Astrocyte (in vitro differentiated cells and primary cell): ENCODE data around the gene ULK4. TPM values are rescaled to one million over a fixed set of nuclear protein-coding genes. Genes with fewer than 3 reads are reported as not detected.
A peak's percentile ranks its signal among the peaks of the same experiment; 100 is the strongest.

Experiments used
- DNase-seq: peaks from one replicate; pipeline ENCODE4 v3.0.0-alpha.2; 2010; ENCODE audit warnings: low read depth
- FAIRE-seq: peaks from 2 replicates; lab custom pipeline; 2011; peaks lifted over from hg19 to GRCh38; lab: Jason Lieb, UNC
- H2AFZ ChIP-seq: 2 replicates; pipeline ENCODE4 v1.6.0; 2012; ENCODE audit warnings: low read depth, low read length, inconsistent platforms
- H3K27ac ChIP-seq: 2 replicates; pipeline ENCODE4 v1.5.1; 2011; ENCODE audit warnings: low read depth, low read length, inconsistent platforms
- H3K27me3 ChIP-seq: 2 replicates; pipeline ENCODE4 v1.6.0; 2011; ENCODE audit warnings: low read length, inconsistent platforms; ENCODE audit not compliant: insufficient read depth
- H3K36me3 ChIP-seq: 2 replicates; pipeline ENCODE4 v1.5.1; 2011; ENCODE audit warnings: low read length, inconsistent platforms; ENCODE audit not compliant: insufficient read depth
- H3K4me1 ChIP-seq: 2 replicates; pipeline ENCODE4 v1.5.1; 2011; ENCODE audit warnings: low read length, inconsistent platforms; ENCODE audit not compliant: insufficient read depth
- H3K4me2 ChIP-seq: 2 replicates; pipeline ENCODE4 v1.6.0; 2012; ENCODE audit warnings: low read length, inconsistent platforms
- H3K4me3 ChIP-seq: 2 replicates; pipeline ENCODE4 v1.5.1; 2011; ENCODE audit warnings: low read depth, mild to moderate bottlenecking, low read length, inconsistent platforms; ENCODE audit not compliant: insufficient read depth
- H3K79me2 ChIP-seq: 2 replicates; pipeline ENCODE4 v1.6.0; 2012; ENCODE audit warnings: mild to moderate bottlenecking, low read length, inconsistent platforms; ENCODE audit not compliant: insufficient read depth
- H3K9ac ChIP-seq: 2 replicates; pipeline ENCODE4 v1.6.0; 2012; ENCODE audit warnings: mild to moderate bottlenecking, low read length, inconsistent platforms
- H3K9me3 ChIP-seq: 2 replicates; pipeline ENCODE4 v1.5.1; 2012; ENCODE audit warnings: low read depth, mild to moderate bottlenecking, low read length, inconsistent platforms; ENCODE audit not compliant: insufficient read depth
- H4K20me1 ChIP-seq: 2 replicates; pipeline ENCODE4 v1.6.0; 2012; ENCODE audit warnings: low read length, inconsistent platforms; ENCODE audit not compliant: insufficient read depth
- H3K27ac Mint-ChIP-seq: one replicate; pipeline ENCODE4 v1.8.0; 2021; ENCODE audit warnings: mild to moderate bottlenecking, mixed read lengths; ENCODE audit not compliant: unreplicated experiment
- H3K27me3 Mint-ChIP-seq: one replicate; pipeline ENCODE4 v1.8.0; 2021; ENCODE audit warnings: low read depth, mixed read lengths; ENCODE audit not compliant: unreplicated experiment
- H3K36me3 Mint-ChIP-seq: one replicate; pipeline ENCODE4 v1.8.0; 2021; ENCODE audit warnings: low read depth, mixed read lengths; ENCODE audit not compliant: unreplicated experiment
- H3K4me1 Mint-ChIP-seq: one replicate; pipeline ENCODE4 v1.8.0; 2021; ENCODE audit warnings: low read depth, mixed read lengths; ENCODE audit not compliant: unreplicated experiment
- H3K4me3 Mint-ChIP-seq: one replicate; pipeline ENCODE4 v1.8.0; 2021; ENCODE audit warnings: mild to moderate bottlenecking, moderate library complexity, mixed read lengths; ENCODE audit not compliant: unreplicated experiment
- H3K9me3 Mint-ChIP-seq: one replicate; pipeline ENCODE4 v1.8.0; 2021; ENCODE audit warnings: mild to moderate bottlenecking, mixed read lengths; ENCODE audit not compliant: unreplicated experiment
- EZH2 ChIP-seq: IDR thresholded peaks from 2 replicates; pipeline ENCODE4 v1.6.1; 2012; ENCODE audit warnings: mild to moderate bottlenecking, low read length, inconsistent platforms; ENCODE audit not compliant: insufficient read depth
- total RNA-seq: library from RNA; stranded (reverse); gene quantifications from 2 replicates; pipeline ENCODE4 v1.2.1, GENCODE V29; 2021
- TF ChIP-seq, protein P1 (sequence below): IDR thresholded peaks from 2 replicates; pipeline ENCODE4 v1.5.1; 2011; ENCODE audit warnings: low read depth, mild to moderate bottlenecking, inconsistent platforms, low read length, moderate library complexity; ENCODE audit not compliant: insufficient read depth

Gene ULK4
- total RNA-seq, 1 donor from 2014 or later, result 6.6 TPM

DNA sequence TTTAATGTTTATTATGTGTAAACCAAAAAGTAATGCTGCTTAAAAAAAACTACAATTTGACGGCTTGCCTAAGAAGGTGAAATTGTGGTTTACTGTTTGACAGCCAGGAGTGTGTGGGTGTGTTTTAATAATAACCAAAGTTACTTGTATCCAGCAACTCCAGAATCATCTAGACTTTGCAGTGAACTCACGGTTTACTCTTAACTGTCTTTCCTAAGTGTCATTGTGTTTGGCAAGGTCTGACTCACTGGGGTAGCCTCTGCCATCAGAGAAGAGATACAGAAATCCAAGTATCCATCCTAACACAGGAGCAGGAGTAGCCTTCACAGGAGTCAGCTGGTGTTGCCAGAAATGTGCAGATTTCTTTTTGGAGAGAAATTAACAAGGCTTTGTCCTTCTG lies 611.5 kb downstream of the ULK4 start:
- Mint-ChIP-seq H3K27ac (peak overlapping the region; percentile 51), H3K4me3 (no peak overlapping the region), H3K9me3 (peaks cover 1% of the 10 kb centered on the region), H3K4me1 (peaks cover 20% of the 10 kb centered on the region), H3K36me3 (peaks cover 5% of the 10 kb centered on the region), H3K27me3 (no peaks in the 10 kb centered on the region)
- TF ChIP-seq EZH2, result no peak
- TF ChIP-seq, protein P1, sequence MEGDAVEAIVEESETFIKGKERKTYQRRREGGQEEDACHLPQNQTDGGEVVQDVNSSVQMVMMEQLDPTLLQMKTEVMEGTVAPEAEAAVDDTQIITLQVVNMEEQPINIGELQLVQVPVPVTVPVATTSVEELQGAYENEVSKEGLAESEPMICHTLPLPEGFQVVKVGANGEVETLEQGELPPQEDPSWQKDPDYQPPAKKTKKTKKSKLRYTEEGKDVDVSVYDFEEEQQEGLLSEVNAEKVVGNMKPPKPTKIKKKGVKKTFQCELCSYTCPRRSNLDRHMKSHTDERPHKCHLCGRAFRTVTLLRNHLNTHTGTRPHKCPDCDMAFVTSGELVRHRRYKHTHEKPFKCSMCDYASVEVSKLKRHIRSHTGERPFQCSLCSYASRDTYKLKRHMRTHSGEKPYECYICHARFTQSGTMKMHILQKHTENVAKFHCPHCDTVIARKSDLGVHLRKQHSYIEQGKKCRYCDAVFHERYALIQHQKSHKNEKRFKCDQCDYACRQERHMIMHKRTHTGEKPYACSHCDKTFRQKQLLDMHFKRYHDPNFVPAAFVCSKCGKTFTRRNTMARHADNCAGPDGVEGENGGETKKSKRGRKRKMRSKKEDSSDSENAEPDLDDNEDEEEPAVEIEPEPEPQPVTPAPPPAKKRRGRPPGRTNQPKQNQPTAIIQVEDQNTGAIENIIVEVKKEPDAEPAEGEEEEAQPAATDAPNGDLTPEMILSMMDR, result no peak
- Histone ChIP-seq H3K4me2 (no peak overlapping the region), H2AFZ (no peak overlapping the region), H3K4me3 (no peak overlapping the region), H3K27ac (no peak overlapping the region), H3K9ac (no peak overlapping the region), H3K4me1 (no peaks in the 10 kb centered on the region), H3K79me2 (no peaks in the 10 kb centered on the region), H3K9me3 (no peaks in the 10 kb centered on the region), H3K27me3 (peaks cover 2% of the 10 kb centered on the region), H3K36me3 (no peaks in the 10 kb centered on the region), H4K20me1 (no peaks in the 10 kb centered on the region)
- peak; percentile 55 for DNase-seq
- FAIRE-seq, result no peak

DNA sequence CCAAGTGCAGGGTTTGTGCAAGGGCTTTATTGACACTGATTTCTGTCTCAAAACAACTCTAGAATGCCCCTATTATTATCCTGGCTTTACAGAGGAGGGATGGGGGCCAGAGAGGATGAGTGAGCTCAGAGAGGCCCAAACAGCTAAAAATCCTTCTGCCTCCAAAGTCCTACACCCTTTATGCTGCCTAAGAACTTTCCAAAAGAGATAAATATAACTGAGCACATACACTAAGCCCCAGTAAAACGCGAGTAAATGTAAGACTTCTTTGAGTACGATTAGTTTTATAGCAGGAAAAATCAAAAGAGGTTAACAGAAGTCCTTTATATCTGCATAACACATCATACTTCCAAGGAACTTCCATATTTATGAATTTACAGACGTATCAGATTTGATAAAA lies 613.5 kb downstream of the ULK4 start:
- Mint-ChIP-seq H3K36me3 (peaks cover 7% of the 10 kb centered on the region), H3K4me1 (peaks cover 20% of the 10 kb centered on the region), H3K27me3 (no peaks in the 10 kb centered on the region), H3K9me3 (peaks cover 14% of the 10 kb centered on the region), H3K4me3 (no peak overlapping the region), H3K27ac (no peak overlapping the region)
- Histone ChIP-seq H3K9me3 (no peaks in the 10 kb centered on the region), H3K4me2 (no peak overlapping the region), H3K79me2 (no peaks in the 10 kb centered on the region), H4K20me1 (no peaks in the 10 kb centered on the region), H3K27ac (no peak overlapping the region), H3K4me3 (no peak overlapping the region), H3K27me3 (peaks cover 2% of the 10 kb centered on the region), H3K4me1 (no peaks in the 10 kb centered on the region), H3K9ac (no peak overlapping the region), H2AFZ (no peak overlapping the region), H3K36me3 (no peaks in the 10 kb centered on the region)
- TF ChIP-seq EZH2, result no peak
- TF ChIP-seq, protein P1, result no peak
- DNase-seq, result no peak
- no peak for FAIRE-seq

- Histone ChIP-seq H3K9ac (no peak overlapping the region), H3K4me3 (no peak overlapping the region), H3K4me2 (no peak overlapping the region), H3K27me3 (no peaks in the 10 kb centered on the region), H3K79me2 (no peaks in the 10 kb centered on the region), H2AFZ (no peak overlapping the region), H4K20me1 (no peaks in the 10 kb centered on the region), H3K4me1 (no peaks in the 10 kb centered on the region), H3K36me3 (no peaks in the 10 kb centered on the region), H3K27ac (no peak overlapping the region), H3K9me3 (no peaks in the 10 kb centered on the region)
- no peaks in the 10 kb centered on the region for H3K27me3 Mint-ChIP-seq
- H3K36me3 Mint-ChIP-seq, result peaks cover 4% of the 10 kb centered on the region
- H3K4me3 Mint-ChIP-seq, result no peak overlapping the region
- H3K27ac Mint-ChIP-seq, result no peak overlapping the region
- DNase-seq (peak; percentile 25), FAIRE-seq (peak; percentile 43)
- TF ChIP-seq, protein P1, result no peak
- TF ChIP-seq EZH2, result no peak
- peaks cover 14% of the 10 kb centered on the region for H3K9me3 Mint-ChIP-seq
- H3K4me1 Mint-ChIP-seq, result peaks cover 15% of the 10 kb centered on the region
Observed at GRCh38 chr3:41346698-41347270, 615.1 kb downstream of the ULK4 start.
